ENCODE measurements around the gene ZBTB42. TPM values are rescaled to one million over a fixed set of nuclear protein-coding genes. Genes with fewer than 3 reads are reported as not detected.
A peak's percentile ranks its signal among the peaks of the same experiment; 100 is the strongest.
"Not testable (repeated sequence)": the region's sequence is repeated elsewhere in the genome, so short reads cannot be mapped to it uniquely, and the experiment has no call there.

The ZBTB42 gene
- total and polyA plus RNA-seq, 7 donors: 1.5 to 5.5 (median 4.2) TPM

GRCh38 chr14:104806625-104807465, 5.9 kb downstream of the ZBTB42 start:
- 88% methylated on average over 10 of the region's 10 CpGs for WGBS, 2 donors
- Histone ChIP-seq H3K4me3 (no peak overlapping the region), H3K4me1 (peaks cover 0 to 42% (median 25%) of the 10 kb centered on the region in 4 donors), H3K27me3 (no peaks in the 10 kb centered on the region), H3K27ac (no peak overlapping the region), H3K36me3 (no peaks in the 10 kb centered on the region), H3K9me3 (no peaks in the 10 kb centered on the region)
- intact Hi-C loops (cut with DNase I): no loop called here
- no peak for DNase-seq
- TF ChIP-seq EP300 (IDR thresholded peaks at IDR 0.05) (no peak), POLR2AphosphoS5 (IDR thresholded peaks at IDR 0.05) (no peak), POLR2A (IDR thresholded peaks at IDR 0.05) (no peak), CTCF (IDR thresholded peaks at IDR 0.05) (no peak)

GRCh38 chr14:104808456-104808855, 7.6 kb downstream of the ZBTB42 start:
- Histone ChIP-seq H3K9me3 (no peaks in the 10 kb centered on the region), H3K4me3 (no peak overlapping the region), H3K36me3 (no peaks in the 10 kb centered on the region), H3K27me3 (no peaks in the 10 kb centered on the region), H3K4me1 (peaks cover 0 to 26% (median 10%) of the 10 kb centered on the region in 4 donors), H3K27ac (no peak overlapping the region)
- TF ChIP-seq CTCF (IDR thresholded peaks at IDR 0.05): no peak
- no peak for TF ChIP-seq POLR2A (IDR thresholded peaks at IDR 0.05)
- no peak for TF ChIP-seq POLR2AphosphoS5 (IDR thresholded peaks at IDR 0.05)
- no peak for TF ChIP-seq EP300 (IDR thresholded peaks at IDR 0.05)
- DNase-seq: no peak
- intact Hi-C loops (cut with DNase I): no loop called here
- 79 to 86% methylated on average over 6 of the region's 6 CpGs for WGBS, 2 donors

GRCh38 chr14:104810316-104810715, 9.4 kb downstream of the ZBTB42 start:
- intact Hi-C loops (cut with DNase I): no loop called here
- peaks cover 0 to 26% (median 17%) of the 10 kb centered on the region in 4 donors for H3K4me1 ChIP-seq
- TF ChIP-seq POLR2A (IDR thresholded peaks at IDR 0.05) (no peak), POLR2AphosphoS5 (IDR thresholded peaks at IDR 0.05) (no peak), CTCF (IDR thresholded peaks at IDR 0.05) (no peak), EP300 (IDR thresholded peaks at IDR 0.05) (no peak)
- 91 to 92% methylated on average over 11 of the region's 11 CpGs for WGBS, 2 donors
- no peaks in the 10 kb centered on the region for H3K27me3 ChIP-seq
- no peaks in the 10 kb centered on the region for H3K9me3 ChIP-seq
- no peaks in the 10 kb centered on the region for H3K36me3 ChIP-seq
- H3K27ac ChIP-seq: no peak overlapping the region
- no peak for DNase-seq
- H3K4me3 ChIP-seq: no peak overlapping the region

GRCh38 chr14:104813286-104813685, 12.4 kb downstream of the ZBTB42 start:
- intact Hi-C loops (cut with DNase I): no loop called here
- peak; percentile 29 for DNase-seq
- no peak for TF ChIP-seq CTCF (IDR thresholded peaks at IDR 0.05)
- TF ChIP-seq POLR2A (IDR thresholded peaks at IDR 0.05): no peak
- TF ChIP-seq EP300 (IDR thresholded peaks at IDR 0.05): no peak
- TF ChIP-seq POLR2AphosphoS5 (IDR thresholded peaks at IDR 0.05): no peak

GRCh38 chr14:104814701-104815100, 13.8 kb downstream of the ZBTB42 start:
- H3K36me3 ChIP-seq; H3K9me3 ChIP-seq; H3K27me3 ChIP-seq; intact Hi-C loops (cut with DNase I): not testable (repeated sequence)
- peak; percentile 46 for DNase-seq
- peak overlapping the region in 3 of 4 donors; percentile 73 to 89 (median 82) for H3K4me3 ChIP-seq
- H3K27ac ChIP-seq: peak overlapping the region; percentile 93 to 98 (median 95)
- 87 to 91% methylated on average over 15 of the region's 15 CpGs for WGBS, 2 donors
- H3K4me1 ChIP-seq: peaks cover 0 to 34% (median 27%) of the 10 kb centered on the region in 4 donors

More at GRCh38 chr14:104813286-104813685, 12.4 kb downstream of the ZBTB42 start:
- no peak overlapping the region for H3K4me3 ChIP-seq
- no peaks in the 10 kb centered on the region for H3K9me3 ChIP-seq
- WGBS, 2 donors: 88 to 90% methylated on average over 7 of the region's 7 CpGs
- no peaks in the 10 kb centered on the region for H3K27me3 ChIP-seq
- no peaks in the 10 kb centered on the region for H3K36me3 ChIP-seq
- H3K4me1 ChIP-seq: peaks cover 0 to 34% (median 27%) of the 10 kb centered on the region in 4 donors
- no peak overlapping the region for H3K27ac ChIP-seq
